D341Med (cell line): Measurements from ENCODE around the gene RABL6.
"Not testable (repeated sequence)": the region's sequence is repeated elsewhere in the genome, so short reads cannot be mapped to it uniquely, and the experiment has no call there.

Experiments
- DNase-seq: peaks from one replicate; pipeline ENCODE4 v3.0.0; 2012; ENCODE audit warnings: low spot score

Gene RABL6

DNA sequence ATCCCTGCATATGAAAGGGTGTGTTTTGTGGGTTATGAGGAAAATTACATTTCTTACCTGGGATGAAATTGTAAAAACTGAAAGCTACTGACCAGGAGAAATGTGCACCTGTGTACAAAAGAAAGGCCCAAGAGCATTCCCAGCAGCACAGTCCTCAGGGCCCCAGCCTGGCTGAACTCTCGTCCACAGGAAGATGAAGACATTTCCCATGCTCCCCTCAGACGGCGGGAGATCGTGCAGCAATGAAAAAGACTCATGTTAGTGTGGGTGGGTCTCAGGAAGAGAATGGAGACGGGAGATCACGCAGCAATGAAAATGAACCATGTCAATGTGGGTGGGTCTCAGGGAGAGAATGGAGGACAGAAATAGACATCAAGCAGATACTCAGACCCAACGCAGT is 30.8 kb upstream of the RABL6 start:
- DNase-seq = no peak

DNA sequence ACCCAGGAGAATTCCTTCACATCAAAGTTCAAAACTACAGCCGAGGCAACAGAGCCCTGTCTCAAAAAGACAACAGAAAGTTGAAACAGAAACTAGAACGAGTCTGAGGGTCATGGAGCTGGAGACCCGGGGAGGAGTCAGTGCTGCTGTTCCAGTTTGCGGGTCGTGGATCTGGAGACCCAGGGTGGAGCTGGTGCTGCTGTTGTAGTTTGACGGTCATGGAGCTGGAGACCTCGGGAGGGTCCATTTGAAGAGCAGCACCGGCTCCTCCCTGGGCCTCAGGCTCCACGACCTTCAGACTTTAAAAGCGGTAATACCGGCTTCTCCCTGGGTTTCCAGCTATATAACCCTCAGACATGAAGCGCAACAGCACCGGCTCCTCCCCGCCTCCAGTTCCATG is 30.4 kb upstream of the RABL6 start:
- no peak for DNase-seq

DNA sequence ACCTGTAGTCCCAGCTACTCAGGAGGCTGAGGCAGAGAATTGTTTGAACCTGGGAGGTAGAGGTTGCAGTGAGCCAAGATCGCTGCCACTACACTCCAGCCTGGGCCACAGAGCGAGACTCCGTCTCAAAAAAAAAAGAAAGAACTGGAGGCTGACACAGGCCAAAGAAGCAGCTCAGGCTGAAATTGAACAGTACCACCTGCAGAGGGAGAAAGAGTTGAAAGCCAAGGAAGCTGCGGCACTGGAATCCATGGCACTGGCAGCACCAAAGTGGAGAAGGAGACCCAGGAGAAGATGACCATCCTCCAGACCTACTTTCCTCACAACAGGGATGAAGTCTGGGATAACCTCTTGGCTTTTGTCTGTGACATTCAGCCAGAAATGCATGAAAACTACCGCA is 27.9 kb upstream of the RABL6 start:
- no peak for DNase-seq

DNA sequence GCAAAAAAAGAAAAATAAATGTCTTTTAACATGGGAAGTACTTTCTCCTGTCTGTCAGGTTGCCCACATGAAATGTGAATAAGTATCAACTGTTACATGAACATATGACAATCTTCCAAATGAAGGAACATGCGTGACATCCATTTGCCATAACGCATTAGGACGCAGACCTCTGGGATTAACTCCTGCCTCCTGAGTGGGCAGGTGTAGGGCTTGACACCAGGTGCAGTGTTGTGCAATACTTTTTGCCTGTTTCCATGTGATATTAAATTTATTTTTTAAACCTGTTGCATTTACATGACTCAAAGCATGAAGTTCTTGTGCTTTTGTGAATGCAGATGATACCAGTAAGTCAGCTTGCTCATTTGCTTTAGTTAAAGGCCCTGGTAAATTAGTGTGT is 25.3 kb upstream of the RABL6 start:
- no peak for DNase-seq

DNA sequence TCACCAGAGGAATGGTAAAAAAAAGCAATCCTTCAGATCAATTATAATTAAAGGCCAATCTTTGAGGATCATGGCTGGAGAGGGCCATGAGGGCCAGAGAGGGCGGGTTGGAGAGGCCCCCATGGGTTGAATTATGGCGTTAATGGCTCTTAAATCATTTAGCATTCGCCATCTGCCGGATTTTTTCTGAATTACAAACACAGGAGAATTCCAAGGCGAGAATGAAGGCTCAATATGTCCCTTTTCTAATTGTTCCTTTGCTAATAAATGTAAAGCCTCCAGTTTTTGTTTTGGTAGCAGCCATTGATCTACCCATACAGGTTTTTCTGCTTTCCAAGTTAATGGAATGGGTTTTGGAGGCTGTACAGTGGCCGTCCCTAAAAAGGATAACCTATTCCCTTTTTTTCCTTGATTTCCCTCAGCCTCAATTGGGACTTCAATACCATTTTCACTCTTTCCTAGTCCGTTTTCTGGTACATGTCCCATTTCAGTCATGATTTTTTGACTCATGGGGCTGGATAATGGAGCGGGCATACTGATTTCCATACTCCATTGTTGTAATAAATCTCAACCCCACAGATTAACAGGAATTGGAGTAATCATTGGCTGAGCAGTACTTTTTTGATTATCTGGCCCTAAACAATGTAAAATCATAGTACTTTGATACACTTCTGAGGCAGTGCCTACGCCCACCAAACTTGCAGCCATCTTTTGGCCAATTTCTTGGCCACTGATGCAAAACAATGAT is 23.3 kb upstream of the RABL6 start:
- no peak for DNase-seq

DNA sequence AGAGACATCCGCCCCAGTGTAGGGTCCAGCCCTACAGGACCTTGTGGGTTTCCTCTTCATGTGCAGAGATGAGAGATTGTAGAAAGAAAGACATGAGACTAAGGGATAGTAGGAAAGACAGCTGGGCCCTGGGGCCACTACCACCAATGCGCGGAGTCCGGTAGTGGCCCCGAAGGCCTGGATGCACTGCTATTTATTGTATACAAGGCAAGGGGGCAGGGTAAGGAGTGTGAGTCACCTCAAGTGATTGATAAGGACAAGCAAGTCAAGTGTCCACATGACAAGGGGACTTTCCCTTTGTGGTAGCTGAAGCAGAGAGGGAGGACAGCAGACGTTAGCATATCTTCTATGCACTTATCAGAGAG is 22.8 kb upstream of the RABL6 start:
- no peak for DNase-seq

DNA sequence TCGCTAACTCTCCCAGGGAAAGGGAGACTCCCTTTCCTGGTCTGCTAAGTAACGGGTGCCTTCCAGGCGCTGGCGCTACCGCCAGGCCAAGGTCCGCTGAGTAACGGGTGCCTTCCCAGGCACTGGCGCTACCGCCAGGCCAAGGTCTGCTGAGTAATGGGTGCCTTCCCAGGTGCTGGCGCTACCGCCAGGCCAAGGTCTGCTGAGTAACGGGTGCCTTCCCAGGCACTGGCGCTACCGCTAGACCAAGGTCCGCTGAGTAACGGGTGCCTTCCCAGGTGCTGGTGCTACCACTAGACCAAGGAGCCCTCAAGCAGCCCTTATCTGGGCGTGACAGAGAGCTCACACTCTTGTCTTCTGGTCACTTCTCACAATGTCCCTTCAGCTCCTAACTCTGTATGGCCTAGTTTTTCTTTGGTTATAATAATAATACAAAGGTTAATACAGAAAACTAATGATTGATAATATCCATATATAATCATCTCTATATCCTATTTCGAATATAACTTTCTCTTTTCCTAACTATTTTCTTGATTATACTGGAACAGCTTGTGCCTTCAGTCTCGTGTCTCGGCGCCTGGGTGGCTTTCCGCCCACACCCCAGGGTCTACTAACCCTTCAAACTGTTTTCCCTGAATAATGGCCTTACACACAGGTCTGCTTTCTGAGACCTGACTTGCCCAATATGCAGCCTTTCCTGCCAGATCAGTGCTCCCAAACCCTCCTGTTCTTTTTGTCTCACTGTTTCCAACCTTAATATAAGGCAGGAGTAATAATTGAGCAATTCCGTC is 22.0 kb upstream of the RABL6 start:
- DNase-seq = not testable (repeated sequence)

DNA sequence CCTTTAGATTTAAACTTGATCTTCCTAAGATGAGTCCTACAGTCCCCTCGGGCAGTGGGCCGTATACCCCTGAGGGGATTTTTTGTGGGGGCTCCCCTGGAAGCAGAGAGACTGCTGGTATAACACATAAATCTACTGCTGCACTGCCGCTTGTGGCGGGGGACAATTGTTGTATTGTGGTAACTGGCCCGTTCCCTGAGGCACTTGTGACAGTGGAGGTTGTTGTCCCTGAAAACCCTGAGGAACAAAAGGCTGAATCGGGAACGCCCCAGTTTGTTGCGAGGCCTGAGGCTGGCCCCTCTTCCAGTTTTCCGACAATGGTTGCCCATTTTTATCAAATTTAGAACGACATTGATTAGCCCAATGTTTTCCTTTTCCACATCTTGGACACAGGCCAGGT is 21.3 kb upstream of the RABL6 start:
- no peak for DNase-seq

DNA sequence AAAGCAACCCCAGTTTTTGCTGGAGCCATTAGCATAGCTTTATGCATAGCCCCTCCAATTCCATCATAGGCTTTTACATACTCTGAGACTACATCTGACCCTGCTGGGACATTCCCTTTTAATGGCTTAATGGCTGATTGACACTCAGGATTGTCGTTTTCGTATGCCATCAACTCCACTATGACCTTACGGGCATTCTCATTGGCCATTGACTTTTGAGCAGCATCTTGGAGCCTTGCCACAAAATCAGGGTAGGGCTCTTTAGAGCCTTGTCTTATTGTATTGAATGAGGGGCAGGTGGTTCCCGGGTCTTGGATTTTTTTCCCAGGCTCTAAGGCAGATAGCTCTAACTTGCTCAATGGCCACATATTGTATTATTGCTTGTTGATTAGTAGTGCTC is 20.8 kb upstream of the RABL6 start:
- DNase-seq = not testable (repeated sequence)

DNA sequence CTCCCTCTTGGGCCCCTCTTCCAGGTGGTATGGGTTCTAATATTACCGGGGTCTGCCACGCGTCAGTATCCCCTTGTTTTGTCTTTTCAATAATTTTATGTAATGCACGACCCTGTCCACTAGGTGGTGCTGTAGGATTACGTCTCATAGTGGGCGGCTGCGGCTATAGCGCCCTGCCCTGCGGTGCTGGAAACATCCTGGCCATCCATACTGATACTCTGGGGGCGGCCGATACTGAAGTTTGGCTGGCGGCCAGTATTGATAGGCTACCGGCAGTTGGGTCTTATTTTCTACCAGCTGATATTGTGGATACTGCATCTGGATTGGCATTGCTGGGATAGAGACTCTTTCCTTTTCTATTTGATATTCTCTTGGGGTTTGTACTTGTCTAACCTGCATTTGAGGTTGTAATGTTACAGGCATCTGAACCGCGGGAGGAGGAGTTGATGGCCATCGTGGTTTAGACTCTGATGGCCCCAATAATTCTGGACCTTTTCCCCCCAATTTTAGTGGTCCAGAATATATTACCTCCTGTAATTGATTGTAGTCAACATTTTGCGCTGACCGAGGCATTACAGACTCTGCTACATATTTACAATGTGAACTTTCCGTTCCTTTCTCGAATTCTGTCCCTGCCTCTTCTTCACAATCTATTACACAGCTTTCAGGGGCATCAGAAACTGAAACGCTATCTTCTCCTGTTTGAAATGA is 19.9 kb upstream of the RABL6 start:
- peak; percentile 79 for DNase-seq

DNA sequence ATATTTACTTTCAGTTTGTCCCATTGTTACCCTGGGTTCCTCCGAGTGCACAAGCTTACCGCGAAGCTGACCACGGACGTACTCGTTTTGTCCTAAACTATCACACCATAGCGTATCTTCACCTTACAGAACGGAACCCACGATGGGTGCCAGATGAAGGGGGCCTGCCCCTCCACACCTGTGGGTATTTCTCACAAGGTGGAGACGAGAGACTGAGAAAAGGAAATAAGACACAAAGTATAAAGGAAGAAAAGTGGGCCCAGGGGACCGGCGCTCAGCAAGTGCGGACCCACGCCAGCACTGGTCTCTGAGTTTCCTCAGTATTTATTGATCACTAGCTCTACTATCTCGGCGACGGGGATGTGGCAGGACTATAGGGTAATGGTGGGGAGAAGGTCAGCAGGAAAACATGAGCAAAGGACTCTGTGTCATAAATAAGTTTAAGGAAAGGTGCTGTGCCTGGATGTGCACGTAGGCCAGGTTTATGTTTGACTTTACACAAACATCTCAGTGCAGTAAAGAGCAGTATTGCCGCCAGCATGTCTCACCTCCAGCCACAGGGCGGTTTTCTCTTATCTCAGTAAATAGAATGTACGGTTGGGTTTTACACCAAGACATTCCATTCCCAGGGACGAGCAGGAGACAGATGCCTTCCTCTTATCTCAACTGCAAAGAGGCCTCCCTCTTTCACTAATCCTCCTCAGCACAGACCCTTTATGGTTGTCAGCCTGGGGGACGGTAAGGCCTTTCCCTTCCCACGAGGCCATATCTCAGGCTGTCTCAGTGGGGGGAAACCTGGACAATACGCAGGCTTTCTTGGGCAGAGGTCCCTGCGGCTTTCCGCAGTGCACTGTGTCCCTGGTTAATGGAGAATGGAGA is 18.9 kb upstream of the RABL6 start:
- DNase-seq = not testable (repeated sequence)

DNA sequence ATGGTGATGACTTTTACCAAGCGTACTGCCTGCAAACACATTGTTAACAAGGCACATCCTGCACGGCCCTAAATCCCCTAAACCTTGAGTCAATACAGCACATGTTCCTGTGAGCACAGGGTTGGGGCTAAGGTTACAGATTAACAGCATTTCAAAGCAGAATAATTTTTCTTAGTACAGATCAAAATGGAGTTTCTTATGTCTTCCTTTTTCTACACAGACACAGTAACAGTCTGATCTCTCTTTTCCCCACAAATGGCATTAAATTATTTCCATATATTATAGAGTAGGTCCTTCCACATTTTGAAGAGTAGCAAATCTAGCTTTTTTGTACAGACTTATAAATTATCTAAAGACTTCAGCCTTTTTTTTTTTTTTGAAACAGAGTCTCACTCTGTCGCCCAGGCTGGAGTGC is 18.2 kb upstream of the RABL6 start:
- no peak for DNase-seq

DNA sequence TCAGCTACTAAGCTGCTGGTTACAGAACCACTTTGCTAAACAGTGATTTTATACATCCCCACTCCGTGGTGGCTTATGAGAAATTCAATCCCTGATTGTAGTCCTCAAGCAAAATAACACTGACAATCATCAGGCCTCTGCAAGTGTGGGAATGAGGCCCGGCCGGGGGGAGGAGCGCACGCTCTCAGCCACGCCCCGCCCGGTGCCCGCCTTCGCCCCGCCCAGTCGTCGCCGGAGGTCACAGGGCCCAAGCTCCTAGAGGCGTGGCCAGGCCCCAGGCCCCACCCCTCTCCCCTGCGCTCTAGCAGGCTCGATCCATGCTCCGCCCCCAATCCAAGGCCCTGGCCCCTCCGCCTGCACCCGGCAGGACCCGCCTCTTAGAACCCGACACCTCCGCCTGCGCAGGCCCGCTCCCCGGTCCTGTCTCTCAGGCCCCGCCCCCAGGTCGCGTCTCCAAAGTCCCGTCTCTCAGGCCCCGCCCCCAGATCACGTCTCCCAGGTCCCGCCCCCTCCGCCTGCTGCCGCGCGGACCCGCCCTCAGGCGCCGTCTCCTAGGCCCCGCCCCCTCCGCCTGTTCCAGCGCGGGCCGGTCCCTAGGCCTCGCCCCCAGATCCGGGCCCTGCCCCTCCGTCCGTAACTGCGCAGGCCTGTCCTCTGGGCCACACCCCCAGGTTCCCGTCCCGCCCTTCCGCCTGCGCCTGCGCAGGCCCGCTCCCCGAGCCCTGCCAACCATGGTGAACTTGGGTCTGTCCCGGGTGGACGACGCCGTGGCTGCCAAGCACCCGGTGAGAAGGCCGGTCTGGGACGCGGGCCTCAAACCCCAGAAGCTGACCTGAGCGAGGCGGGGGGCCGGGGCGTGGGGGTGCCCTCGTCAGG is 16.9 kb upstream of the RABL6 start, which contains the start of gene TMEM141:
Gene TMEM141, plus strand, starts transcription at position 705 of the 876 bp plus-strand sequence. Its CDS starts 27 bp downstream, at position 732.
- DNase-seq = peak; percentile 97

DNA sequence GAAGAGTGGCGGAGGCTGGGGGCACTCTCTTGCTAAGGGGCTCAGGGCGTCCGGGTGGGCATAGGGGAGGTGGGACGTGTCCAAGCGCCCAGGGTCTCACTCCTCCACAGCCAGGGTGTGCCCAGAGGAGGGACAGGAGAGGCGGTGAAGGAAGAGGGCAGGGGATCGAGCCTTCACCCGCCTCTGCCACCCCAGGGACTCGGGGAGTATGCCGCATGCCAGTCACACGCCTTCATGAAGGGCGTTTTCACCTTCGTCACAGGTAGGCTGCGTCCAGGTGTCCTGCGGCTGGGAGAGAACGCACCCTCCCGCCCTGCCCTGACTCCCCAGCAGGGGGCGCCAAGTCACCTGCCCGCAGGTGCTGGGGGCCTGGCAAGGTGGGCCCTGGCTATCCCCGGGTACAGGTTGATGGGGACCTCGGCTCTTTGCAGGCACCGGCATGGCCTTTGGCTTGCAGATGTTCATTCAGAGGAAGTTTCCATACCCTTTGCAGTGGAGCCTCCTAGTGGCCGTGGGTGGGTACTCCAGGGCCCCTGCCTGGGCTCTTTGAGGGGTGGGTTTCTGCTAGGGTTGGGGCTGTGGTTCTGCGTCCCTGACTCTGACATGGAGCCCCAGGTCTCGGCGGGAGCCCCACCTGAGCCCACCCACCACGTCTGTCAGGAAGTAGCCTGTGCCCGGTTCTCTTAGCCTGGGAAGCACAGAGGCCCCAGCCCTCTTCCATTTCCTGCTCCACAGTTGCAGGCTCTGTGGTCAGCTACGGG is 16.1 kb upstream of the RABL6 start:
- DNase-seq = peak; percentile 59

DNA sequence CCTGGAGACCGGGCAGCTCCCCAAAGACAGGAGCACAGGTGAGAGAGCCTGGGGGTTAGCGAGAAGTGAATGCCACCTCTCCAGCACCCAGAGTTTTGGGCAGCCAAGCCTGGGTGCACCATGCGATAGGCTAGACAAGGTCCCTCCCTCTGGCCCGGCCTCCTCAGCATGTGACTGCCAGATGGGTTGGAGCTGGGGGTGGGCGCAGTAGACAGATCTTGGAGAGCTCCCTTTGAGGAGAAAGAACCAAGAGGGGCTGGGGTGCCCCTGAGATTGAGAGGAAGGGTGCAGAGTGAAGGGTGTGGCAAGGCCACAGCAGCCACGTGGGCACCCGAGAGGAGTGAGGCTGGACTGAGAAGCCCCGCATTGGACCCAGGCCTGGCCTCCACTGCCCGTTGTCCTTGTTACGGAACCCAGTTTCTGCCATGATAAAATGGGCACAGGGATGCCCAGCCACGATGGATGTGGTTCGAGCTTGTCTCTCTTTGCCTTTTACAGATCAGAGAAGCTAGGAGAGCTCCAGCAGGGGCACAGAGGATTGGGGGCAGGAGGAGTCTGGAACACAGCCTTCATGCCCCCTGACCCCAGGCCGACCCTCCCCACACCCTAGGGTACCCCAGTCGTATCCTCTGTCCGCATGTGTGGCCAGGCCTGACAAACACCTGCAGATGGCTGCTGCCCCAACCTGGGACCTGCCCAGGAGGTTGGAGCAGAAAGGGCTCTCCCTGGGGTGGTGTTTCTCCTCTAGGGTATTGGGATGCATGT is 15.2 kb upstream of the RABL6 start:
- no peak for DNase-seq

DNA sequence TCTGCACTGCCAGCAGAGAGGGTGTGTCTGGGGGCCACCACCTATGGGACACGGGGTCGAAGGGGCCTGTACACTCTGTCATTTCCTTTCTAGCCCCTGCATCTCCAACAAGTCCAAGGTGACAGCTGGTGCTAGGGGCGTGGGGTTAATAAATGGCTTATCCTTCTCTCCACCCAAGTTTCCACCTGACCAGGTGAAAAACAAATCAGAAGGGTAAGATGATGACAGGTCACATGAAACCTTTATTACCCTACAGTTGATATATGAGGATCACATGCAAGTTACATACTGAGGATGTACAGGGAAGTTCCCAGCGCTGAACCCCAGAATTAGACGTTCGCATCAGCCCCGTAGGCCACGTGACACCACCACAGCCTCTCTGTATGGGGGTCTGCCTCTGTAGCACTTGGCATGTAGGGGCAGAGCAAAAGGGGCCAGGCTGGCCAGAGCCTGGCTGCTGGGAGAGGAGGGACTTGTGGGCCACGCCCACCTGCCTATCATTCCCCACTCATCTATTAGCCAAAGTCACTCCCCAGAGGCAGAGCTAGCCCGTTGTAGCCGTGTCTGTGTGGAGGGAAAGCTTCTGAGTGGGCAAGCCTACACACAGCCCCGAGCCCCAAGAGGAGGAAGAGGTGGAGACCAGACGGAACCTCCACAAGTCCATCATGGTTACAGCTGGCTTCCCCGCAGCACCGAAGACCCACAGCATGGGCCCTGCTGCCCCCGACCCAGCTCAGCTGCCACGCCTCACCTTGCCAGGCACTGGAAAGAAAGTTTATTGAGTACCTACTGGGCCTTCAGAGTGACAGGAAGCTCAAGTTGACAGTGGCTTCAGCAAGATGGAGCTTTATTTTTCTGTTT is 14.4 kb upstream of the RABL6 start:
- DNase-seq = no peak

DNA sequence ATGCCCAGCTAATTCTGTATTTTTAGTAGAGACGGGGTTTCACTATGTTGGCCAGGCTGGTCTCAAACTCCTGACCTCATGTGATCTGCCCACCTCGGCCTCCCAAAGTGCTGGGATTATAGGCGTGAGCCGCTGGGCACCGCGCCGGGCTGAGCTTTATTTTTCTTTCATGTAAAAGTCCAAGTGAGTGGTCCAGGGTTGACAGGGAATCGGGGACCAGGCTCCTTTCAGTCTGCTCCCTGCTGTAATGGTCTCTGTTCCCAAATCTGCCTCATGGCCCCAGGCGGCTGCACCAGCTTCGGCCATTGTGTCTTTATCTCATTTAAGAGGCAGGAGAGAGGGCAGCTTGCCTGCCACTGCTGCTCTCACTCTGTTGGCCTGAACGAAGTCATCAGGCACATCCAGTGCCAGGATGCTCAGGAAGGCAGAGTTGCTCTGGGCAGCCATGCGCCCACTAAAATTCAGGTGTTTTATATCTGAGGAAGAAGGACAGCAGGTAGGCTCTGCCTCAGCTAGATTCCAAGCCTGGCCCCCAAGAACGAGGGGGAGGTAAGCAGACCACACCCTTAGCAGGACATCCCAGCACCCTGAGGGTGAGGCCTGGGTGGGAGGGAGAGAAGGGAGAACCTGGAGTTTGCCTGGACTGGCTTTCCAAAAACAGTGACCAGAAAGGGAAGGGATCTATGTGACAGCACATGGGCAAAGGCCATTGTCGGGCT is 13.3 kb upstream of the RABL6 start:
- DNase-seq = no peak

DNA sequence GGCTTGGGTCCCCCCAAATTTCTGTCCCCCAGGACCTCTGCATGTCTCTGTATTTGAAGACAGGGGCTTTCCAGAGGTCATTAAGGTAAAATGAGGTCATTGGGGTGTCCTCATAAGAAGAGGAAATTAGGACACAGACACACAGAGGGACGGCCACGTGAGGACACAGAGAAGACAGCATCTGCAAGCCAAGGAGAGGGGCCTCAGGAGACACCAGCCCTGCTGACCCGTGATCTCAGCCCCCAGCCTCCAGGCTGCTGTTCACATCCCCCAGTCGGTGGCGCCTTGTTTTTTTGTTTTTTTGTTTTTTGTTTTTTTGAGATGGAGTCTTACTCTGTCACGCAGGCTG is 12.8 kb upstream of the RABL6 start:
- DNase-seq = no peak
